DND-41 (cell line): ENCODE measurements around the gene BMERB1.
"Not testable (repeated sequence)": the region's sequence is repeated elsewhere in the genome, so short reads cannot be mapped to it uniquely, and the experiment has no call there.

ENCODE experiments used
- EZH2 ChIP-seq: IDR thresholded peaks from 3 replicates; pipeline ENCODE4 v1.6.1; 2012; ENCODE audit warnings: borderline replicate concordance, low read depth, mild to moderate bottlenecking, moderate library complexity, low read length, inconsistent platforms; ENCODE audit not compliant: severe bottlenecking
- TF ChIP-seq, protein P1 (sequence below): IDR thresholded peaks from 2 replicates; pipeline ENCODE4 v1.5.1; 2012; ENCODE audit warnings: borderline replicate concordance, low read length, moderate library complexity, mild to moderate bottlenecking; ENCODE audit not compliant: poor library complexity, severe bottlenecking; ENCODE audit errors: extremely low read depth

DNA sequence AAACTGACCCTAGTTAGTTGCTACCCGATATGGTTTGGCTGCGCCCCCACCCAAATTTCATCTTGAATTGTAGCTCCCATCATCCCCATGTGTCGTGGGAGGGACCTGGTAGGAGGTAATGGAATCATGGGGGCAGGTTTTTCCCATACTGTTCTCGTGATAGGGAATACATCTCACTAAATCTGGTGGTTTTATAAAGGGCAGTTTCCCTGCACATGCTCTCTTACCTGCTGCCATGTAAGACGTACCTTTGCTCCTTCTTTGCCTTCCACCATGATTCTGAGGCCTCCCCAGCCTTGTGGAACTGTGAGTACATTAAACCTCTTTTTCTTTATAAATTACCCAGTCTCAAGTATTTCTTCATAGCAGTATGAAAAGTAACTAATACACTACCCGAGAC, 46.3 kb upstream of the BMERB1 start:
- TF ChIP-seq, protein P1, sequence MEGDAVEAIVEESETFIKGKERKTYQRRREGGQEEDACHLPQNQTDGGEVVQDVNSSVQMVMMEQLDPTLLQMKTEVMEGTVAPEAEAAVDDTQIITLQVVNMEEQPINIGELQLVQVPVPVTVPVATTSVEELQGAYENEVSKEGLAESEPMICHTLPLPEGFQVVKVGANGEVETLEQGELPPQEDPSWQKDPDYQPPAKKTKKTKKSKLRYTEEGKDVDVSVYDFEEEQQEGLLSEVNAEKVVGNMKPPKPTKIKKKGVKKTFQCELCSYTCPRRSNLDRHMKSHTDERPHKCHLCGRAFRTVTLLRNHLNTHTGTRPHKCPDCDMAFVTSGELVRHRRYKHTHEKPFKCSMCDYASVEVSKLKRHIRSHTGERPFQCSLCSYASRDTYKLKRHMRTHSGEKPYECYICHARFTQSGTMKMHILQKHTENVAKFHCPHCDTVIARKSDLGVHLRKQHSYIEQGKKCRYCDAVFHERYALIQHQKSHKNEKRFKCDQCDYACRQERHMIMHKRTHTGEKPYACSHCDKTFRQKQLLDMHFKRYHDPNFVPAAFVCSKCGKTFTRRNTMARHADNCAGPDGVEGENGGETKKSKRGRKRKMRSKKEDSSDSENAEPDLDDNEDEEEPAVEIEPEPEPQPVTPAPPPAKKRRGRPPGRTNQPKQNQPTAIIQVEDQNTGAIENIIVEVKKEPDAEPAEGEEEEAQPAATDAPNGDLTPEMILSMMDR = not testable (repeated sequence)
- not testable (repeated sequence) for TF ChIP-seq EZH2
